ENCODE results near the gene PTPRG. TPM values are rescaled to one million over a fixed set of nuclear protein-coding genes. Genes with fewer than 3 reads are reported as not detected.

PTPRG gene
- total RNA-seq, 1 experiment from 2014 or later = 32.1 TPM

DNA sequence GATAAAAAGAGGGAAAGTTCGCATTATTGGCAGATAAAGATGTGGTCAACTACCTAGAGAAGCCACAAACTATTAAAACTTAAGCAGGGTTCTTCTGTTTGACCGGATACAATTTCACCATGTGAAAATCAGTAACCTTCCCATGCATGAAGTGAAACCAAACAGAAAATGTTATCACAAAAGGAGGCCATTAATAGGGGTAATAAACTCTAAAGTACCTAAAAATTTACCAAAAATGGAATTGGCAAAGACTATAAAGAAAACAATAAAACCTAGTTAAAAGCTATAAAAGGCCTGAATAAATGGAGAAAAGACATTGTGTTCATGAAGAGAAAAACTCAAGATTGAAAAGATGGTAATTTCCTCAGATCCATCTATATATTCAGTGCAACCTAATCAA lies 728.6 kb downstream of the PTPRG start:
- intact Hi-C loops (cut with micrococcal nuclease) = no loop called here
- BruUV-seq (replicated peaks) = no TSS peak
- Histone ChIP-seq H3K36me3 (ENCODE audit: control insufficient read depth in 1 of 2, insufficient read depth in 2 of 2, low read length in 2 of 2) (no peaks in the 10 kb centered on the region), H3K9ac (ENCODE audit: low read length) (no peak overlapping the region), H3K27ac (ENCODE audit: low read depth, low read length) (no peak overlapping the region), H3K4me3 (replicated peaks in 1 of 2; ENCODE audit: low read depth in 1 of 2, low read length in 2 of 2) (no peak overlapping the region), H4K20me1 (ENCODE audit: insufficient read depth) (no peaks in the 10 kb centered on the region), H2AFZ (ENCODE audit: low read depth, low read length, poor library complexity, severe bottlenecking) (no peak overlapping the region), H3K9me3 (ENCODE audit: control insufficient read depth in 1 of 2, insufficient read depth in 1 of 2, low read depth in 1 of 2, low read length in 2 of 2) (no peaks in the 10 kb centered on the region), H3K9me2 (ENCODE audit: insufficient read depth) (no peaks in the 10 kb centered on the region), H3K79me2 (ENCODE audit: insufficient read depth, low read length) (no peaks in the 10 kb centered on the region), H3K4me1 (ENCODE audit: control insufficient read depth in 1 of 2, insufficient read depth in 2 of 2, low read length in 2 of 2) (no peaks in the 10 kb centered on the region), H3K4me2 (ENCODE audit: low read length) (no peak overlapping the region), H3K27me3 (ENCODE audit: insufficient read depth, low read length) (no peaks in the 10 kb centered on the region)
- POLR2A ChIA-PET = no interaction called here
- ATAC-seq (no peak), DNase-seq (ENCODE audit: low read depth, low spot score) (no peak)
- TF ChIP-seq SRF (IDR thresholded peaks at IDR 0.05; ENCODE audit: low read depth) (no peak), CEBPB (IDR thresholded peaks at IDR 0.05; ENCODE audit: low read depth) (no peak)
- TF ChIP-seq, protein P1, sequence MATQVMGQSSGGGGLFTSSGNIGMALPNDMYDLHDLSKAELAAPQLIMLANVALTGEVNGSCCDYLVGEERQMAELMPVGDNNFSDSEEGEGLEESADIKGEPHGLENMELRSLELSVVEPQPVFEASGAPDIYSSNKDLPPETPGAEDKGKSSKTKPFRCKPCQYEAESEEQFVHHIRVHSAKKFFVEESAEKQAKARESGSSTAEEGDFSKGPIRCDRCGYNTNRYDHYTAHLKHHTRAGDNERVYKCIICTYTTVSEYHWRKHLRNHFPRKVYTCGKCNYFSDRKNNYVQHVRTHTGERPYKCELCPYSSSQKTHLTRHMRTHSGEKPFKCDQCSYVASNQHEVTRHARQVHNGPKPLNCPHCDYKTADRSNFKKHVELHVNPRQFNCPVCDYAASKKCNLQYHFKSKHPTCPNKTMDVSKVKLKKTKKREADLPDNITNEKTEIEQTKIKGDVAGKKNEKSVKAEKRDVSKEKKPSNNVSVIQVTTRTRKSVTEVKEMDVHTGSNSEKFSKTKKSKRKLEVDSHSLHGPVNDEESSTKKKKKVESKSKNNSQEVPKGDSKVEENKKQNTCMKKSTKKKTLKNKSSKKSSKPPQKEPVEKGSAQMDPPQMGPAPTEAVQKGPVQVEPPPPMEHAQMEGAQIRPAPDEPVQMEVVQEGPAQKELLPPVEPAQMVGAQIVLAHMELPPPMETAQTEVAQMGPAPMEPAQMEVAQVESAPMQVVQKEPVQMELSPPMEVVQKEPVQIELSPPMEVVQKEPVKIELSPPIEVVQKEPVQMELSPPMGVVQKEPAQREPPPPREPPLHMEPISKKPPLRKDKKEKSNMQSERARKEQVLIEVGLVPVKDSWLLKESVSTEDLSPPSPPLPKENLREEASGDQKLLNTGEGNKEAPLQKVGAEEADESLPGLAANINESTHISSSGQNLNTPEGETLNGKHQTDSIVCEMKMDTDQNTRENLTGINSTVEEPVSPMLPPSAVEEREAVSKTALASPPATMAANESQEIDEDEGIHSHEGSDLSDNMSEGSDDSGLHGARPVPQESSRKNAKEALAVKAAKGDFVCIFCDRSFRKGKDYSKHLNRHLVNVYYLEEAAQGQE (IDR thresholded peaks at IDR 0.05; ENCODE audit: low read depth) = no peak
- RAD21 ChIA-PET (ENCODE audit: low non-redundant PET in 1 of 2, low total read pairs in 2 of 2, uncharacterized antibody in 2 of 2, unreplicated experiment in 2 of 2) = no interaction called here
- CTCF ChIA-PET = no interaction called here

DNA sequence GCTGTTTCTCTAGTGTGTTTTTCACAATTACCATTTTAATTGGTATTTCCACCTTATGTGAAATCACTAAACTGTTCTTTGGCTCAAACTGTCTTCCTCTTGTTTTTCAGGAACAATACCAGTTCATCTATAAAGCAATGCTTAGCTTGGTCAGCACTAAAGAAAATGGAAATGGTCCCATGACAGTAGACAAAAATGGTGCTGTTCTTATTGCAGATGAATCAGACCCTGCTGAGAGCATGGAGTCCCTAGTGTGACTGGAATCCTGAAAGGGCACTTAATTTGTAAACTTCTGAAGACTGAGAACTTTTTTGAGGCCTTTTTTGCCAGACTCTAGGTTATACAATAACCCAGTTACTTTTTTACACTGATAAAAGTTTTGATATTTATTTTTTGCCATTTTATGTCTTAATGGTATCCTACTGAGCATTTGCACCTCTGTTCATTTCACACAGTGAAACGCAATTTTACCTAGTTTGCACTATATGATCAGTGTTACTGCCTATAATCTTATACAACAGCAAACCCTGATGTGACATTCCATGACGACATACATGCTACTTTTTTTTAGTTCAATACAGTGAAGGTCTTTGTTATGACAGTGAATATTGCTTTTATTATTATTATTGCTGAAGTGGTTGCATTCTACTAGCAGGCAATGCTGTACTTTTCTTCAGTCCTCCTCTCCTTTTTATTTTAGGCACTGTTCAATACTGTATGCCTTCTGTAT lies 731.8 kb downstream of the PTPRG start:
- H3K9me2 ChIP-seq (ENCODE audit: insufficient read depth) = no peaks in the 10 kb centered on the region
- no peak overlapping the region for H3K4me2 ChIP-seq (ENCODE audit: low read length)
- H3K4me1 ChIP-seq (ENCODE audit: control insufficient read depth in 1 of 2, insufficient read depth in 2 of 2, low read length in 2 of 2) = no peaks in the 10 kb centered on the region
- H3K4me3 ChIP-seq (replicated peaks in 1 of 2; ENCODE audit: low read depth in 1 of 2, low read length in 2 of 2) = no peak overlapping the region
- no peak overlapping the region for H3K27ac ChIP-seq (ENCODE audit: low read depth, low read length)
- TF ChIP-seq EZH2phosphoT487 (IDR thresholded peaks at IDR 0.05; ENCODE audit: borderline replicate concordance) (no peak), ELF1 (IDR thresholded peaks at IDR 0.05; ENCODE audit: borderline replicate concordance, low read depth) (no peak), ZFX (IDR thresholded peaks at IDR 0.05) (no peak)
- TF ChIP-seq, protein P2, sequence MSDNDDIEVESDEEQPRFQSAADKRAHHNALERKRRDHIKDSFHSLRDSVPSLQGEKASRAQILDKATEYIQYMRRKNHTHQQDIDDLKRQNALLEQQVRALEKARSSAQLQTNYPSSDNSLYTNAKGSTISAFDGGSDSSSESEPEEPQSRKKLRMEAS (IDR thresholded peaks at IDR 0.05) = no peak
- BruUV-seq (replicated peaks) = no TSS peak
- no peaks in the 10 kb centered on the region for H3K79me2 ChIP-seq (ENCODE audit: insufficient read depth, low read length)
- RAD21 ChIA-PET (ENCODE audit: low non-redundant PET in 1 of 2, low total read pairs in 2 of 2, uncharacterized antibody in 2 of 2, unreplicated experiment in 2 of 2) = no interaction called here
- no peak overlapping the region for H2AFZ ChIP-seq (ENCODE audit: low read depth, low read length, poor library complexity, severe bottlenecking)
- DNase-seq (ENCODE audit: low read depth, low spot score) (no peak), ATAC-seq (no peak)
- no peaks in the 10 kb centered on the region for H3K36me3 ChIP-seq (ENCODE audit: control insufficient read depth in 1 of 2, insufficient read depth in 2 of 2, low read length in 2 of 2)
- intact Hi-C loops (cut with micrococcal nuclease) = no loop called here
- no peaks in the 10 kb centered on the region for H3K9me3 ChIP-seq (ENCODE audit: control insufficient read depth in 1 of 2, insufficient read depth in 1 of 2, low read depth in 1 of 2, low read length in 2 of 2)
- POLR2A ChIA-PET = no interaction called here
- no peaks in the 10 kb centered on the region for H4K20me1 ChIP-seq (ENCODE audit: insufficient read depth)
- H3K9ac ChIP-seq (ENCODE audit: low read length) = no peak overlapping the region
- CTCF ChIA-PET = no interaction called here
- H3K27me3 ChIP-seq (ENCODE audit: insufficient read depth, low read length) = no peaks in the 10 kb centered on the region
